ENCODE data around the gene ZNF692.
A peak's percentile ranks its signal among the peaks of the same experiment; 100 is the strongest.
"Not testable (repeated sequence)": the region's sequence is repeated elsewhere in the genome, so short reads cannot be mapped to it uniquely, and the experiment has no call there.

The ZNF692 gene

GRCh38 chr1:248858891-248859889 is at the start of gene ZNF692:
ZNF692 (minus strand) TSS chr1:248859085; CDS start chr1:248858309, 776 bp downstream.
- DNase-seq, result peak; percentile 97

GRCh38 chr1:248906753-248907661 is 48.1 kb upstream of the ZNF692 start:
- no peak for DNase-seq

- peak; percentile 96 for DNase-seq
Measured at GRCh38 chr1:248906009-248906752, 47.3 kb upstream of the ZNF692 start, which contains the start of gene PGBD2. PGBD2 (plus strand) TSS chr1:248906235; CDS start chr1:248913863, 7,628 bp downstream.

GRCh38 chr1:248905662-248906008 is 46.8 kb upstream of the ZNF692 start:
- DNase-seq, result no peak

- no peak for DNase-seq
Measured at GRCh38 chr1:248904437-248905216, 45.7 kb upstream of the ZNF692 start.

- no peak for DNase-seq
Measured at GRCh38 chr1:248901578-248901977, 42.7 kb upstream of the ZNF692 start.

- no peak for DNase-seq
Measured at GRCh38 chr1:248900637-248901036, 41.8 kb upstream of the ZNF692 start.

GRCh38 chr1:248897412-248898337 is 38.8 kb upstream of the ZNF692 start:
- no peak for DNase-seq

GRCh38 chr1:248894837-248895236 is 36.0 kb upstream of the ZNF692 start:
- no peak for DNase-seq

- DNase-seq, result no peak
Measured at GRCh38 chr1:248892590-248892989, 33.7 kb upstream of the ZNF692 start.

- no peak for DNase-seq
Measured at GRCh38 chr1:248891758-248892157, 32.9 kb upstream of the ZNF692 start.

GRCh38 chr1:248890549-248891498 is 31.9 kb upstream of the ZNF692 start:
- DNase-seq, result no peak

- not testable (repeated sequence) for DNase-seq
Measured at GRCh38 chr1:248889914-248890243, 31.0 kb upstream of the ZNF692 start.

- DNase-seq, result no peak
Measured at GRCh38 chr1:248886237-248886895, 27.5 kb upstream of the ZNF692 start.

GRCh38 chr1:248885646-248886045 is 26.8 kb upstream of the ZNF692 start:
- DNase-seq, result no peak

- DNase-seq, result no peak
Measured at GRCh38 chr1:248884632-248885295, 25.9 kb upstream of the ZNF692 start.

GRCh38 chr1:248882427-248882826 is 23.5 kb upstream of the ZNF692 start:
- not testable (repeated sequence) for DNase-seq

- DNase-seq, result no peak
Measured at GRCh38 chr1:248881261-248881660, 22.4 kb upstream of the ZNF692 start.

Data from activated naive CD4-positive, alpha-beta T cell treated with Interleukin-2 at 50 U/mL for 16 hours (primary cell).